Neutrophil (primary cell): Measurements from ENCODE around the gene NUAK2.

ENCODE experiments used
- H3K27ac ChIP-seq: fragments of 200-600 bp; sonication (generic); 2 replicates; pipeline ENCODE4 v1.5.1; 2016; ENCODE audit warnings: mild to moderate bottlenecking, moderate library complexity
- H3K27me3 ChIP-seq: fragments of 200-600 bp; sonication (generic); 2 replicates; pipeline ENCODE4 v1.6.0; 2016; ENCODE audit warnings: mild to moderate bottlenecking
- H3K36me3 ChIP-seq: fragments of 200-600 bp; sonication (generic); 2 replicates; pipeline ENCODE4 v1.5.1; 2017
- H3K4me1 ChIP-seq, 2 experiments: fragments of 200-600 bp in 1 of 2; sonication (generic) in 1 of 2; 1 replicate in 1 of 2; 2 replicates in 1 of 2; pipeline versions ENCODE4 v1.5.1 to v1.6.1; 2013 to 2016; ENCODE audit warnings: low read depth in 1 of 2, low read length in 1 of 2, mild to moderate bottlenecking in 1 of 2, moderate library complexity in 1 of 2; ENCODE audit not compliant: control insufficient read depth in 1 of 2, insufficient read depth in 1 of 2
- H3K4me3 ChIP-seq, 2 experiments: fragments of 200-600 bp in 1 of 2; sonication (generic) in 1 of 2; 1 replicate in 1 of 2; 2 replicates in 1 of 2; pipeline ENCODE4 v1.5.1; 2013 to 2016; ENCODE audit warnings: low read depth in 1 of 2, low read length in 1 of 2, mild to moderate bottlenecking in 1 of 2, moderate library complexity in 1 of 2
- H3K9me3 ChIP-seq: fragments of 200-600 bp; sonication (generic); 2 replicates; pipeline ENCODE4 v1.5.1; 2016
- TF ChIP-seq, protein P1 (sequence below): fragments of 200-600 bp; sonication (generic); IDR thresholded peaks from 2 replicates; pipeline ENCODE4 v1.5.1; 2016; ENCODE audit warnings: antibody characterized with exemption

The NUAK2 gene

GRCh38 chr1:205275133-205275532 lies 46.4 kb downstream of the NUAK2 start:
- no peak overlapping the region for H3K4me3 ChIP-seq
- H3K4me1 ChIP-seq, result peaks cover 4 to 8% of the 10 kb centered on the region in 2 experiments
- TF ChIP-seq, protein P1, sequence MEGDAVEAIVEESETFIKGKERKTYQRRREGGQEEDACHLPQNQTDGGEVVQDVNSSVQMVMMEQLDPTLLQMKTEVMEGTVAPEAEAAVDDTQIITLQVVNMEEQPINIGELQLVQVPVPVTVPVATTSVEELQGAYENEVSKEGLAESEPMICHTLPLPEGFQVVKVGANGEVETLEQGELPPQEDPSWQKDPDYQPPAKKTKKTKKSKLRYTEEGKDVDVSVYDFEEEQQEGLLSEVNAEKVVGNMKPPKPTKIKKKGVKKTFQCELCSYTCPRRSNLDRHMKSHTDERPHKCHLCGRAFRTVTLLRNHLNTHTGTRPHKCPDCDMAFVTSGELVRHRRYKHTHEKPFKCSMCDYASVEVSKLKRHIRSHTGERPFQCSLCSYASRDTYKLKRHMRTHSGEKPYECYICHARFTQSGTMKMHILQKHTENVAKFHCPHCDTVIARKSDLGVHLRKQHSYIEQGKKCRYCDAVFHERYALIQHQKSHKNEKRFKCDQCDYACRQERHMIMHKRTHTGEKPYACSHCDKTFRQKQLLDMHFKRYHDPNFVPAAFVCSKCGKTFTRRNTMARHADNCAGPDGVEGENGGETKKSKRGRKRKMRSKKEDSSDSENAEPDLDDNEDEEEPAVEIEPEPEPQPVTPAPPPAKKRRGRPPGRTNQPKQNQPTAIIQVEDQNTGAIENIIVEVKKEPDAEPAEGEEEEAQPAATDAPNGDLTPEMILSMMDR, result no peak
- H3K9me3 ChIP-seq, result no peaks in the 10 kb centered on the region
- H3K27me3 ChIP-seq, result no peaks in the 10 kb centered on the region
- H3K27ac ChIP-seq, result no peak overlapping the region
- no peaks in the 10 kb centered on the region for H3K36me3 ChIP-seq

- Histone ChIP-seq H3K4me1 (peaks cover 4 to 8% of the 10 kb centered on the region in 2 experiments), H3K4me3 (no peak overlapping the region), H3K27ac (peak overlapping the region; percentile 24), H3K36me3 (no peaks in the 10 kb centered on the region), H3K27me3 (no peaks in the 10 kb centered on the region), H3K9me3 (no peaks in the 10 kb centered on the region)
- TF ChIP-seq, protein P1, result no peak
Observed at GRCh38 chr1:205274041-205274691, 47.4 kb downstream of the NUAK2 start.

DNA sequence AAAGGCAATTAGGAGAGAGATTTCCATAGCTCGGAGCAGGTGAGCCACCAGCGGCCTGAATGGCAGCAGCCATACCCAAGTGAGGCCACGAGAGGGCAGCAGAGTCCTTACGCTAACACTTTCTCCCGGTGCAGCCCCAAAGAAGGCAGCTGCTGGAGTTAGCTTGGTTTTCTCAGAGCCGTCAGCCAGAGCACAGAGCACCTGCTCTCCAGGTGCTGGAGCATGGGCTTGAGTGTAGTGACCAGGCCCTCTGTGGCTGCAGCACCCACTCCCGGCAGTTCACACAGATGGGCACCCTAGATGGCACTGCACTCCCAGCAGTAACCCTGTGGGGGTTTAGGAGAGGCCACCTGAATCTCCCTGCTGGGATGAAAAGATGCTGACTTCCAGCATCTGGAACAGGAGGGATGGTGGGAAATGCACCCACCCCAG lies 48.0 kb downstream of the NUAK2 start:
- Histone ChIP-seq H3K4me1 (peaks cover 4 to 8% of the 10 kb centered on the region in 2 experiments), H3K27me3 (no peaks in the 10 kb centered on the region), H3K36me3 (no peaks in the 10 kb centered on the region), H3K4me3 (no peak overlapping the region), H3K27ac (peak overlapping the region; percentile 24), H3K9me3 (no peaks in the 10 kb centered on the region)
- TF ChIP-seq, protein P1, result peak; percentile 98

DNA sequence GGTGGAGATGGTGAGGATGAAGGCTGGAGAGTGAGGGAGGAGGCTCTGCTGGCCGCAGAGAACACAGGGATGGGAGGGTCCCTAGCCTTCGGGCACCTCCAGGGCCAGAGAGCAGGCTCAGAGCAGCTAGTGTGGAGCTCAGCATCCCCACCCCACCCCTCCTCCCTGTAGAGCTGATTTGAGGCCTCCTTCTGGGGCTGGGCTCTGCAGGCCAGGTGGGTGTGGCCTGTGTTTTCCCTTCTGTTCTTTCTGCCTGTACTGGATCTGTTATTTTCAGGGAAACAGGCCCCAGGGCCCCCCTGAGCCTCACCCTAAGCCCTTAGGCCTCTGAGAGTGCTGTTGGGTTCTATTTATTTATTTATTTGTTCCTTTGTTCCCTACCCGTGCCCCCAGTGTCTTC lies 49.0 kb downstream of the NUAK2 start:
- Histone ChIP-seq H3K4me1 (peaks cover 9 to 13% of the 10 kb centered on the region in 2 experiments), H3K4me3 (no peak overlapping the region), H3K27ac (no peak overlapping the region), H3K36me3 (no peaks in the 10 kb centered on the region), H3K27me3 (no peaks in the 10 kb centered on the region), H3K9me3 (no peaks in the 10 kb centered on the region)
- TF ChIP-seq, protein P1, result no peak

DNA sequence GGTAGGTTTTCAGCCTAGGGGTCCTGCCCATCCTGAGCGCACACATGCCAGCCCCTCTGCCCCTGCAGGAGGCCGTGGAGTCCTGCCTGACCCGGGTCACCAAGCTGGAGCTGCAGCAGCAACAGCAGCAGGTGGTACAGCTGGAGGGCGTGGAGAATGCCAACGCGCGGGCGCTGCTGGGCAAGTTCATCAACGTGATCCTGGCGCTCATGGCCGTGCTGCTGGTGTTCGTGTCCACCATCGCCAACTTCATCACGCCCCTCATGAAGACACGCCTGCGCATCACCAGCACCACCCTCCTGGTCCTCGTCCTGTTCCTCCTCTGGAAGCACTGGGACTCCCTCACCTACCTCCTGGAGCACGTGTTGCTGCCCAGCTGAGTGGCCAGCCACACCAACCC lies 49.8 kb downstream of the NUAK2 start:
- TF ChIP-seq, protein P1, result no peak
- H3K4me1 ChIP-seq, result peaks cover 16 to 21% of the 10 kb centered on the region in 2 experiments
- no peaks in the 10 kb centered on the region for H3K9me3 ChIP-seq
- H3K27me3 ChIP-seq, result no peaks in the 10 kb centered on the region
- no peak overlapping the region for H3K27ac ChIP-seq
- H3K36me3 ChIP-seq, result no peaks in the 10 kb centered on the region
- no peak overlapping the region for H3K4me3 ChIP-seq
